Stomach (tissue), 9 donors: Measurements from ENCODE around the gene SIRT2. TPM values are rescaled to one million over a fixed set of nuclear protein-coding genes. Genes with fewer than 3 reads are reported as not detected.

ENCODE experiments used
- DNase-seq, 2 donors: peaks; one replicate each; pipeline versions ENCODE4 v3.0.0 to v3.0.0-alpha.2; 2013 to 2019
- H3K27ac ChIP-seq, 5 donors: fragments of 200-600 bp in 4 of 5; sonication (generic) in 4 of 5; one replicate each; pipeline ENCODE4 v1.5.1; 2013 to 2019; ENCODE audit warnings: mild to moderate bottlenecking in 1 of 5, moderate library complexity in 1 of 5
- H3K27me3 ChIP-seq, 3 donors: fragments of 200-600 bp; sonication (generic); one replicate each; pipeline ENCODE4 v1.5.1; 2017 to 2019; ENCODE audit warnings: mixed run types in 1 of 3
- H3K36me3 ChIP-seq, 4 donors: fragments of 200-600 bp; sonication (generic); 1 replicate in 3 of 4; 2 replicates in 1 of 4; pipeline ENCODE4 v1.5.1; 2016 to 2019
- H3K4me1 ChIP-seq, 4 donors: fragments of 200-600 bp; sonication (generic); one replicate each; pipeline ENCODE4 v1.5.1; 2016 to 2019
- H3K4me3 ChIP-seq, 4 donors: fragments of 200-600 bp; sonication (generic) in 3 of 4; one replicate each; pipeline ENCODE4 v1.5.1; 2016 to 2019; ENCODE audit warnings: mild to moderate bottlenecking in 1 of 4
- H3K9me3 ChIP-seq, 4 donors: fragments of 200-600 bp; sonication (generic); one replicate each; pipeline ENCODE4 v1.5.1; 2016 to 2019
- CTCF ChIP-seq, 7 experiments: fragments of 450-650 bp in 4 of 7; fragments of 200-600 bp in 3 of 7; sonication (generic) in 3 of 7; IDR thresholded peaks; one replicate each; pipeline ENCODE4 v1.5.1; 2016 to 2019; ENCODE audit warnings: antibody characterized with exemption in 7 of 7, control low read depth in 2 of 7, mild to moderate bottlenecking in 1 of 7
- EP300 ChIP-seq: sonication (generic); formaldehyde crosslinking; IDR thresholded peaks from one replicate; pipeline ENCODE4 v1.6.1; 2017; ENCODE audit warnings: antibody characterized with exemption
- POLR2A ChIP-seq, 4 donors: fragments of 450-650 bp; IDR thresholded peaks; one replicate each; pipeline ENCODE4 v1.6.1; 2016; ENCODE audit warnings: antibody characterized with exemption in 4 of 4, control low read depth in 2 of 4, mild to moderate bottlenecking in 1 of 4, moderate library complexity in 1 of 4
- POLR2AphosphoS5 ChIP-seq, 3 donors: sonication (generic); formaldehyde crosslinking; IDR thresholded peaks; one replicate each; pipeline ENCODE4 v1.6.1; 2016; ENCODE audit warnings: antibody characterized with exemption in 3 of 3
- WGBS, 5 donors: extraction: QIAGEN DNeasy Blood & Tissue Kit in 3 of 5; methylation state at CpG; one replicate each; pipeline versions ENCODE4 v1.1.5 to v1.1.7; 2013 to 2018; 5-methylcytosine and 5-hydroxymethylcytosine counted together
- intact Hi-C: fragments of 100-400 bp; cut with DNase I; formaldehyde crosslinking; loops from one replicate; pipeline ENCODE4 v1.15.1; 2023; ENCODE audit warnings: low total_unique reads
- polyA plus RNA-seq, 3 donors: library from polyadenylated mRNA; stranded (reverse); fragments of 200-250 nt; gene quantifications; one replicate each; pipeline ENCODE4 v1.2.3, GENCODE V29; 2013
- total RNA-seq, 5 donors: library from RNA; depleted of rRNA; stranded (reverse); fragments of >200 nt; gene quantifications; one replicate each; pipeline versions ENCODE4 v1.1.0 to v1.2.3, GENCODE V29; 2014 to 2016
- donor health status: healthy with polysubstance abuse.
- donor health status: Bipolar disorder and iron deficiency.
- donor health status: healthy.

SIRT2 gene
- total and polyA plus RNA-seq, 8 donors = 21.1 to 764 (median 34.3) TPM

- peaks cover 0 to 18% (median 12%) of the 10 kb centered on the region in 3 donors for H3K27me3 ChIP-seq
- H3K4me3 ChIP-seq = no peak overlapping the region
- peaks cover 0 to 12% (median 0%) of the 10 kb centered on the region in 4 donors for H3K4me1 ChIP-seq
- TF ChIP-seq CTCF (IDR thresholded peaks at IDR 0.05) = no peak
- no peak for TF ChIP-seq POLR2A (IDR thresholded peaks at IDR 0.05)
- TF ChIP-seq EP300 = no peak
- no peak for TF ChIP-seq POLR2AphosphoS5 (IDR thresholded peaks at IDR 0.05)
- no peak for DNase-seq
- WGBS, 5 donors = 93 to 97% (median 96%) methylated on average over 12 of the region's 12 CpGs
- intact Hi-C loops = no loop called here
- H3K36me3 ChIP-seq = peaks cover 33 to 55% (median 49%) of the 10 kb centered on the region in 4 donors
- H3K27ac ChIP-seq = no peak overlapping the region
- no peaks in the 10 kb centered on the region for H3K9me3 ChIP-seq
Observed at GRCh38 chr19:38907670-38908069, 8.3 kb upstream of the SIRT2 start.

- peaks cover 0 to 15% (median 11%) of the 10 kb centered on the region in 3 donors for H3K27me3 ChIP-seq
- 88 to 97% (median 94%) methylated on average over 21 to 29 of the region's 29 CpGs for WGBS, 5 donors
- H3K4me3 ChIP-seq = no peak overlapping the region
- no peak for DNase-seq
- TF ChIP-seq POLR2A (IDR thresholded peaks at IDR 0.05) = no peak
- no peak for TF ChIP-seq CTCF (IDR thresholded peaks at IDR 0.05)
- TF ChIP-seq EP300 = no peak
- TF ChIP-seq POLR2AphosphoS5 (IDR thresholded peaks at IDR 0.05) = no peak
- peaks cover 33 to 55% (median 49%) of the 10 kb centered on the region in 4 donors for H3K36me3 ChIP-seq
- no peaks in the 10 kb centered on the region for H3K9me3 ChIP-seq
- intact Hi-C loops = no loop called here
- peaks cover 0 to 12% (median under 1%) of the 10 kb centered on the region in 4 donors for H3K4me1 ChIP-seq
- H3K27ac ChIP-seq = no peak overlapping the region
Observed at GRCh38 chr19:38907227-38907626, 7.8 kb upstream of the SIRT2 start.

- 95 to 100% (median 99%) methylated on average over 1 to 4 of the region's 4 CpGs for WGBS, 5 donors
- no peak for DNase-seq
- Histone ChIP-seq H3K9me3 (no peaks in the 10 kb centered on the region), H3K27ac (no peak overlapping the region), H3K36me3 (peaks cover 33 to 55% (median 49%) of the 10 kb centered on the region in 4 donors), H3K4me3 (no peak overlapping the region), H3K4me1 (peaks cover 5 to 16% (median 12%) of the 10 kb centered on the region in 4 donors), H3K27me3 (no peaks in the 10 kb centered on the region)
- intact Hi-C loops = no loop called here
- TF ChIP-seq POLR2AphosphoS5 (IDR thresholded peaks at IDR 0.05) (no peak), CTCF (IDR thresholded peaks at IDR 0.05) (no peak), POLR2A (IDR thresholded peaks at IDR 0.05) (no peak), EP300 (no peak)
Observed at GRCh38 chr19:38905620-38906019, 6.2 kb upstream of the SIRT2 start.

- DNase-seq = no peak
- intact Hi-C loops = no loop called here
- TF ChIP-seq POLR2AphosphoS5 (IDR thresholded peaks at IDR 0.05) (no peak), POLR2A (IDR thresholded peaks at IDR 0.05) (no peak), EP300 (no peak), CTCF (IDR thresholded peaks at IDR 0.05) (no peak)
- Histone ChIP-seq H3K36me3 (peaks cover 33 to 55% (median 49%) of the 10 kb centered on the region in 4 donors), H3K27ac (no peak overlapping the region), H3K4me1 (peaks cover 5 to 20% (median 15%) of the 10 kb centered on the region in 4 donors), H3K27me3 (no peaks in the 10 kb centered on the region), H3K4me3 (no peak overlapping the region), H3K9me3 (no peaks in the 10 kb centered on the region)
- 87 to 90% (median 88%) methylated on average over 32 to 35 of the region's 35 CpGs for WGBS, 5 donors
Observed at GRCh38 chr19:38904581-38905539, 5.4 kb upstream of the SIRT2 start.
